Fibroblast of lung (primary cell): ENCODE results near the gene TSHZ3. TPM values are rescaled to one million over a fixed set of nuclear protein-coding genes. Genes with fewer than 3 reads are reported as not detected.
A peak's percentile ranks its signal among the peaks of the same experiment; 100 is the strongest.

Source experiments
- DNase-seq, 2 donors: peaks; one replicate each; pipeline versions ENCODE4 v3.0.0 to v3.0.0-alpha.2; 2010; ENCODE audit warnings: low read depth in 2 of 2
- H2AFZ ChIP-seq: 2 replicates; pipeline ENCODE4 v1.5.1; 2012; ENCODE audit warnings: low read length, control low read depth, inconsistent platforms
- H3K27ac ChIP-seq: 2 replicates; pipeline ENCODE4 v1.5.1; 2011; ENCODE audit warnings: low read length, control low read depth; ENCODE audit not compliant: insufficient read depth
- H3K27me3 ChIP-seq: 2 replicates; pipeline ENCODE4 v1.5.1; 2011; ENCODE audit warnings: mild to moderate bottlenecking, low read length; ENCODE audit not compliant: control insufficient read depth, insufficient read depth
- H3K36me3 ChIP-seq: 2 replicates; pipeline ENCODE4 v1.5.1; 2011; ENCODE audit warnings: low read length; ENCODE audit not compliant: control insufficient read depth, insufficient read depth
- H3K4me1 ChIP-seq: 2 replicates; pipeline ENCODE4 v1.5.1; 2011; ENCODE audit warnings: low read length; ENCODE audit not compliant: control insufficient read depth, insufficient read depth; ENCODE audit errors: extremely low read depth
- H3K4me2 ChIP-seq: 2 replicates; pipeline ENCODE4 v1.5.1; 2011; ENCODE audit warnings: low read length, control low read depth; ENCODE audit not compliant: insufficient read depth; ENCODE audit errors: extremely low read depth
- H3K4me3 ChIP-seq, 4 experiments: fragments of 200-600 bp in 1 of 4; sonication (generic) in 1 of 4; replicated peaks in 1 of 4; 2 replicates each; pipeline ENCODE4 v1.5.1; 2011 to 2016; ENCODE audit warnings: low read length in 4 of 4, low read depth in 3 of 4, mild to moderate bottlenecking in 3 of 4, control low read depth in 2 of 4, inconsistent platforms in 1 of 4, mixed read lengths in 1 of 4; ENCODE audit not compliant: insufficient read depth in 1 of 4; ENCODE audit errors: control extremely low read depth in 1 of 4
- H3K79me2 ChIP-seq: 2 replicates; pipeline ENCODE4 v1.5.1; 2012; ENCODE audit warnings: mild to moderate bottlenecking, low read length, inconsistent platforms; ENCODE audit not compliant: control insufficient read depth, insufficient read depth
- H3K9ac ChIP-seq: 2 replicates; pipeline ENCODE4 v1.5.1; 2011; ENCODE audit warnings: mild to moderate bottlenecking, low read length, control low read depth; ENCODE audit not compliant: insufficient read depth
- H3K9me3 ChIP-seq: 2 replicates; pipeline ENCODE4 v1.5.1; 2012; ENCODE audit warnings: low read depth, low read length; ENCODE audit not compliant: control insufficient read depth, insufficient read depth
- H4K20me1 ChIP-seq: 2 replicates; pipeline ENCODE4 v1.5.1; 2011; ENCODE audit warnings: low read length; ENCODE audit not compliant: control insufficient read depth, insufficient read depth; ENCODE audit errors: extremely low read depth
- EZH2 ChIP-seq: IDR thresholded peaks from 2 replicates; pipeline ENCODE4 v1.5.1; 2012; ENCODE audit warnings: low read length, control low read depth, mild to moderate bottlenecking; ENCODE audit errors: missing control alignments
- polyA plus RNA-seq, 2 donors: library from polyadenylated mRNA; depleted of rRNA in 1 of 2; stranded (reverse) in 1 of 2; unstranded in 1 of 2; fragments of >200 nt; gene quantifications; 2 replicates each; pipeline ENCODE4 v1.2.1, GENCODE V29; 2011 to 2012; ENCODE audit warnings: missing spikeins in 1 of 2
- total RNA-seq: library from RNA; depleted of rRNA; stranded (reverse); fragments of >200 nt; gene quantifications from 2 replicates; pipeline ENCODE4 v1.2.1, GENCODE V29; 2014
- TF ChIP-seq, protein P1 (sequence below), 2 donors: IDR thresholded peaks in 1 of 2; conservative IDR thresholded peaks in 1 of 2; 1 replicate in 1 of 2; 2 replicates in 1 of 2; pipeline ENCODE4 v1.5.1; 2011 to 2012; ENCODE audit warnings: low read length in 2 of 2, control low read depth in 1 of 2, inconsistent platforms in 1 of 2, low read depth in 1 of 2, mild to moderate bottlenecking in 1 of 2

Gene TSHZ3
- total and polyA plus RNA-seq, 2 donors (not counting 1 experiment from before 2014, with no cell fraction given): 7.0 to 17.3 TPM

DNA sequence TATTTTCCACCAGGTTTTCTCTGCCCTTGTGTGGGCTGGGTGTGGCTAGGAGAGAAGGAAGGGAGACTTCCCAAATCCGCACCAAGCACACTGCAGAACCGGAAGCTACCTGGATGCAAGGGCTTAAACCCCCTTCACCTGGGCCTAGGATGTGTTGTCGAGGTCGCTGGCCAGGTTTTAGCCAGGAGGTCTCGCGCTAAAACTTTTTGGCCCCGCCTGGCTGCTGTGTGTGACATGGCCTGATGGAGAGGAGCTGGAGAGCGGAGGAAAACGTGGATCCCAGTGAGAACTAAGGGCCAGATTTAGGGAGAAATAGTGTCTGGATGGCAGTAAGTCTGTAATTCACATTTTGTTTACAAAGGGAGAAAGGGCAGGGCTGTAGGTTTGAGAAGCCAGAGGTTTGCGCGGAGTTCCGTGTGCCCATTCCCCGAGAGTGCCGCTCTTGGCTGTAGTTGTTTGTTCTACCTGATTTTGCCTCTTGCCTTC is 3.1 kb upstream of the TSHZ3 start:
- H3K27ac ChIP-seq: no peak overlapping the region

DNA sequence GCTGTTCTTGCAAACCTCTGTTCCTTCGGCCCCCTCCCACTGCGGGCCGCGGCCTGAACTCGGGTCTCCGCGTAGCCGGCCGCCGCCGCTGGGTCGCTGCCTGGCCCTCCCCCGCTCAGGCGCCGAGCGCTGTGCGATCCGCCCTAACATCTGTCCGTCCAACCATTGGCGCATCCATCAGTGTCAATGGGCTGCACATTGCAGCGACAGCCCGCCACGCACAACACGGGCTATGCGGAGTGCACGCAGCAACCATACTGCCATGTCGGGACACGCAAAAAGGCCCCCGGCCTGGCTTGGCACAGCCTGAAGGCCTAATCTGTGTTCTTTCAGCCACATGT is 2.6 kb upstream of the TSHZ3 start:
- DNase-seq: peak in 1 of 2 donors; percentile 17
- H3K4me3 ChIP-seq: peak overlapping the region; percentile 68 to 87 (median 82)
- H3K79me2 ChIP-seq: peaks cover 26% of the 10 kb centered on the region
- H4K20me1 ChIP-seq: no peaks in the 10 kb centered on the region
- H3K4me2 ChIP-seq: peak overlapping the region; percentile 77
- H3K36me3 ChIP-seq: no peaks in the 10 kb centered on the region
- H3K27me3 ChIP-seq: no peaks in the 10 kb centered on the region
- H3K27ac ChIP-seq: peak overlapping the region; percentile 79
- TF ChIP-seq, protein P1, sequence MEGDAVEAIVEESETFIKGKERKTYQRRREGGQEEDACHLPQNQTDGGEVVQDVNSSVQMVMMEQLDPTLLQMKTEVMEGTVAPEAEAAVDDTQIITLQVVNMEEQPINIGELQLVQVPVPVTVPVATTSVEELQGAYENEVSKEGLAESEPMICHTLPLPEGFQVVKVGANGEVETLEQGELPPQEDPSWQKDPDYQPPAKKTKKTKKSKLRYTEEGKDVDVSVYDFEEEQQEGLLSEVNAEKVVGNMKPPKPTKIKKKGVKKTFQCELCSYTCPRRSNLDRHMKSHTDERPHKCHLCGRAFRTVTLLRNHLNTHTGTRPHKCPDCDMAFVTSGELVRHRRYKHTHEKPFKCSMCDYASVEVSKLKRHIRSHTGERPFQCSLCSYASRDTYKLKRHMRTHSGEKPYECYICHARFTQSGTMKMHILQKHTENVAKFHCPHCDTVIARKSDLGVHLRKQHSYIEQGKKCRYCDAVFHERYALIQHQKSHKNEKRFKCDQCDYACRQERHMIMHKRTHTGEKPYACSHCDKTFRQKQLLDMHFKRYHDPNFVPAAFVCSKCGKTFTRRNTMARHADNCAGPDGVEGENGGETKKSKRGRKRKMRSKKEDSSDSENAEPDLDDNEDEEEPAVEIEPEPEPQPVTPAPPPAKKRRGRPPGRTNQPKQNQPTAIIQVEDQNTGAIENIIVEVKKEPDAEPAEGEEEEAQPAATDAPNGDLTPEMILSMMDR (conservative IDR thresholded peaks at IDR 0.05 in 1 of 2, IDR thresholded peaks at IDR 0.05 in 1 of 2; ENCODE audit: low read depth in 1 of 2, low read length in 2 of 2): no peak
- no peak for TF ChIP-seq EZH2
- H3K9ac ChIP-seq: peak overlapping the region; percentile 82
- H3K4me1 ChIP-seq: peaks cover 4% of the 10 kb centered on the region
- no peaks in the 10 kb centered on the region for H3K9me3 ChIP-seq
- H2AFZ ChIP-seq: no peak overlapping the region

More for the DNA sequence above, 3.1 kb upstream of the TSHZ3 start:
- H2AFZ ChIP-seq: no peak overlapping the region
- DNase-seq: no peak
- no peaks in the 10 kb centered on the region for H3K27me3 ChIP-seq
- peak overlapping the region; percentile 77 for H3K4me2 ChIP-seq
- H4K20me1 ChIP-seq: no peaks in the 10 kb centered on the region
- no peaks in the 10 kb centered on the region for H3K36me3 ChIP-seq
- H3K9me3 ChIP-seq: no peaks in the 10 kb centered on the region
- H3K4me3 ChIP-seq: peak overlapping the region in 3 of 4 experiments; percentile 6 to 86 (median 79)
- no peak for TF ChIP-seq EZH2
- H3K4me1 ChIP-seq: peaks cover 4% of the 10 kb centered on the region
- peaks cover 23% of the 10 kb centered on the region for H3K79me2 ChIP-seq
- H3K9ac ChIP-seq: no peak overlapping the region

DNA sequence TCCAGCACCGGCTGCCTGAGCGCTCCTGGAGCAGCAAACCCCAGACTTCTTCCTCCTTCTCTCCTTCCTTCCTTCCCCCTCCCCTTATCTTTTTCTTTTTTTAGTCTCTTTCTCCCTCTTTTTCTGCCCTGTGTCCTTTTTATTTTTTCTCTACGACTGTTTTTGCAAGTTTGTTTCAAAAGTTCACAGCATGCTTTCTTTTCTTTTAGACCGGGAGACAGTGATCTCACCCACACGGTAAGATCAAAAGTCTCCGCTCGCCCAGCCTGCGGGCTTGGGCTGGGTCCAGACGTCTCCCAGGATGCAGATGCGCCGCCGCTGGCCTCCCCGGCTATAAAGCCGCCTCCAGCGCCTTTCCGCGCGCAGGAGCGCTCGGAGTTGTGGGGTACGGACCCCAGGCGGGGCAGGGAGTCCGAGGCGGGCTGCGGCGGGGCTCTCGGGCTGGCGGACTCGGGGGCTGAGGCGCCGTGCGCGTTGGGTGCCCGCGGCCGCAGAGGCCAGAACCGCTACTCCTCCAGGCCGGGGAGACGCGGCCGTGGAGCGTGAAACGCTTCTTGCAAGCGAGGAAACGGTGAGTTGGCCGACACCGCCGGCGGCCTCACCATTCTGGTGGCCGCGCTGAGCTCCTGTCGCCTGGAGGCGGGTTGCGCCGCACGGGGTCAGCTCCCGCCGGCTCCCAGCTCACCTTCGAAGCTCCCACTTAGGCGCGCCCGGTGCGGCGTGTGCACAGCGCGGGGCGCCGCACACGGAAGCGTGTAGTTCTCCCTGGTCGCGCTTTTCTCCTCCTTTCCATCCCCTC is 2.0 kb upstream of the TSHZ3 start:
- no peak for TF ChIP-seq EZH2
- TF ChIP-seq, protein P1 (conservative IDR thresholded peaks at IDR 0.05 in 1 of 2, IDR thresholded peaks at IDR 0.05 in 1 of 2; ENCODE audit: low read depth in 1 of 2, low read length in 2 of 2): no peak
- Histone ChIP-seq H3K79me2 (peaks cover 29% of the 10 kb centered on the region), H4K20me1 (no peaks in the 10 kb centered on the region), H3K4me3 (peak overlapping the region; percentile 68 to 87 (median 82)), H3K27ac (peak overlapping the region; percentile 79), H3K27me3 (no peaks in the 10 kb centered on the region), H3K36me3 (no peaks in the 10 kb centered on the region), H3K4me1 (peaks cover 4% of the 10 kb centered on the region), H3K4me2 (peak overlapping the region; percentile 77), H2AFZ (peak overlapping the region; percentile 23), H3K9me3 (no peaks in the 10 kb centered on the region), H3K9ac (peak overlapping the region; percentile 82)
- peak; percentile 73 to 74 for DNase-seq
